Adipose tissue (tissue), 3 donors: ENCODE data around the gene SYTL2. TPM values are rescaled to one million over a fixed set of nuclear protein-coding genes. Genes with fewer than 3 reads are reported as not detected.

ENCODE experiments used
- H3K27ac ChIP-seq: one replicate; pipeline ENCODE4 v1.5.1; 2013; ENCODE audit warnings: low read depth, low read length
- WGBS, 3 donors: extraction: QIAGEN DNeasy Blood & Tissue Kit; methylation state at CpG; one replicate each; pipeline ENCODE4 v1.1.7; 2013; 5-methylcytosine and 5-hydroxymethylcytosine counted together
- polyA plus RNA-seq, 3 donors: library from polyadenylated mRNA; stranded (reverse); fragments of 200-250 nt; gene quantifications; one replicate each; pipeline ENCODE4 v1.2.3, GENCODE V29; 2013
- donor health status: healthy with polysubstance abuse.
- donor health status: Bipolar disorder and iron deficiency.
- donor health status: healthy.

The SYTL2 gene
- polyA plus RNA-seq, 3 donors = 1.2 to 11.0 (median 10.1) TPM

DNA sequence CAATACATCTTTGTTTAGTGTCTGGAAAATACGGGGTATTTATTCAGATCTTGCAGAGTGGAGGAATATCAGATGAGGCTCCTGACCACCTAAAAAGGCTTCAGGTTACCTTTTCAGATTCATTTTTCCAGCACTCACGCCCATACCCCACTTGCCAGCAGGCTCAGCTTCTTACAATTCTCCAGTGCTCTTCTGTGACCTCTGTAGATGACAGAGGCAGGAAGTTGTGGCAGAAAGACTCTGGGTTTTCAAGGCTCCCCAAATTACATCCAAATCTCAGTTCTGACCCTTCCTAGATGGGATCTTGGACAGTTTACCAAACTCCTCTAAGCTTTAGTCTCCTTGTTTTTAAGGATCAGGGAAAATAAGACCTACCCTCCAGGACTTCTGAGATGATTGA is 61.1 kb downstream of the SYTL2 start:
- 65 to 81% (median 68%) methylated on average over 2 of the region's 2 CpGs for WGBS, 3 donors
- H3K27ac ChIP-seq = no peak overlapping the region

- no peak overlapping the region for H3K27ac ChIP-seq
- 58 to 78% (median 62%) methylated on average over 3 of the region's 3 CpGs for WGBS, 3 donors
Observed at GRCh38 chr11:85749287-85749834, 61.6 kb downstream of the SYTL2 start.

DNA sequence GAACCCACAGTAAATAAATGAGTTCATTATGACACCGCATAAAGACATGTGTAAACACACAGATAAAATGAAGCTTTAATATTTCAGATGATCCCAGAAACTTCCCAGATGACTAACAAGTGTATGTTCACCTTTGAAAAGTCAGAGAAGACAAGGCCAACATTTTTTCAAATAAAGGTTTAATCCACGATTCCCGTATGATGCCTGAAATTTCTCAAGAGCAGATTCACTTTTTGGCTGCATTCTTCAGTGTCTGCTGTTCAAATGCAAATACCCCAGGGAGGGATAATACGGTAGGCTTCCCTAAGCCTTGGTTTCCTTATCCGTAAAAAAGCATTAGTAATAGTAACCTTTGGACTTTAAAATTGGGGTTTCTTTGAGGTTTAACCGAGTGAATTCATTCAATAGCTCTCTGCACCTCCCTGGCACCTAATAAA is 62.5 kb downstream of the SYTL2 start:
- WGBS, 3 donors = 64 to 79% (median 67%) methylated on average over 6 of the region's 6 CpGs
- no peak overlapping the region for H3K27ac ChIP-seq

- H3K27ac ChIP-seq = no peak overlapping the region
- WGBS, 3 donors = 38 to 81% (median 43%) methylated on average over 2 of the region's 2 CpGs
Observed at GRCh38 chr11:85746670-85747069, 64.3 kb downstream of the SYTL2 start.

DNA sequence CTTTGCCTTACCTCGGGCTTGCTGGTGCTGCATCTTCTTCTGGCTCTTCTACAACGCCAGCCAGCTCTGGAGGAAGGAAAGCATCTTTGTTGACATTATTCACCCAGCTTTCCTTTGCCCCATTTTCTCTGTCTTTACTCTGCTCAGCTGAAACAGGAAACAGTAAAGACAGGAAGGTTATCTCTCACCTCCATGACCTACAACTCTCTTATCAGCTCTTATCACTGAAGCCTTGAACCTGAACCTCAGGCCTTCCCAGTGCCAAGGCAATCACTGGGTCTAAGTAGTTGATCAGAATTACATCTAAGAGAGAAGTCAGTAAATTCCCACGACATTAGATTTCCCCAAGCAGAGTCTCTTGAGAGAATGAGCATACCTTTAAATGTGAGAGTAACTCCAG is 65.3 kb downstream of the SYTL2 start:
- no peak overlapping the region for H3K27ac ChIP-seq

DNA sequence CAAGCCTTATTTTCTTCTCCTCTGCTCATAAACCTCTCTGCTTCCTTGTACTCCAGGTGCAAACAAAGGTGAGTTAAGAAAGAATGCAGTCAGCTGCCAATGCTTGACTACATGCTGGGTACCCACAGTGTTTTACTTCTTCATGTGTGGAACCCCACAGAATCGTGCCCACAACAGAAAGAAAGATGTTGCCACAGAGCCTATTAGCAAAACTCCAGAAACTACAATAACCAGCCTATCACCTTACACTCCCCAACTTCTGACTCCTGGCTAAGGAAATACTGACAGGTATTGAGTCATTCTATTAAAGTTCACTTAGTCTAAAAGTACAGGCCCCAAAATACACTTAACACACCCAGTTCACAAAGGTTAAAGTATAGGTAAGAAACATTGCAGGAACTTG is 68.1 kb downstream of the SYTL2 start:
- no peak overlapping the region for H3K27ac ChIP-seq
- WGBS, 3 donors = 42 to 69% (median 59%) methylated on average over 1 of the region's 1 CpG

More for the DNA sequence above, 65.3 kb downstream of the SYTL2 start:
- 44 to 55% (median 49%) methylated on average over 3 of the region's 3 CpGs for WGBS, 3 donors

GRCh38 chr11:85742348-85742747 is 68.6 kb downstream of the SYTL2 start:
- 53 to 93% (median 85%) methylated on average over 4 of the region's 4 CpGs for WGBS, 3 donors
- H3K27ac ChIP-seq = no peak overlapping the region

- 37 to 61% (median 44%) methylated on average over 4 of the region's 4 CpGs for WGBS, 3 donors
- no peak overlapping the region for H3K27ac ChIP-seq
Observed at GRCh38 chr11:85740481-85741400, 70.2 kb downstream of the SYTL2 start.

- 47 to 85% (median 49%) methylated on average over 2 of the region's 2 CpGs for WGBS, 3 donors
- H3K27ac ChIP-seq = no peak overlapping the region
Observed at GRCh38 chr11:85737738-85738137, 73.2 kb downstream of the SYTL2 start.

DNA sequence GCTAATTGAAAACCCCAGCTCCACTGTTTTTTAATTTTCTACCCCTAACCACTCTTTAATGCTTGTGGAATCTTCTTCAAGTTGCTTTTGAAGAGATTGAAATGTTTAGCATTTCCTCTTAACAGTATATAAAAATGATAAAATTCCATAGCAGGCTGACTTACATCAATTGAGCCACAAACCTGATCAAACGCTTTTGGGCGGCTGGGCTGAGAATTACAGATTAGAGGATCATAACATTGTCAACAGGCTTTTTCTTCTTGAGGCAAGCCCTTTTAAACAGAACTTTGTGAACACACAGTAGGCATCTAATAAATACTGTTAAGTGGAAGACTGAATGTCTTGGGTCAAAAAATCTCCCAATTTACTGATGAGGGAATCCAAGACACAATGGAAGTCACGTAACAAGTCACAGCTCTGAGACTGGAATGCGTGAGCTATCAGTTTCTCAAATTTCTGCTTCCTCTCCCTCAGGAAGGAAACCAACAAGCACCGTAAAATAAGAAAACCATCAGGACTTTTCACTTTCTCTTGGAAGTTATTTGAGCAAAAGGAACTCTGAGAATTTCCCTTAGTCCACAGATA is 75.0 kb downstream of the SYTL2 start:
- WGBS, 3 donors = 65 to 77% (median 65%) methylated on average over 5 of the region's 5 CpGs
- H3K27ac ChIP-seq = no peak overlapping the region

GRCh38 chr11:85732965-85733364 is 78.0 kb downstream of the SYTL2 start:
- H3K27ac ChIP-seq = no peak overlapping the region

- WGBS, 3 donors = 96 to 99% (median 97%) methylated on average over 3 of the region's 3 CpGs
- no peak overlapping the region for H3K27ac ChIP-seq
Observed at GRCh38 chr11:85726381-85726780, 84.6 kb downstream of the SYTL2 start.

GRCh38 chr11:85725510-85726258 is 85.3 kb downstream of the SYTL2 start:
- 68 to 72% (median 72%) methylated on average over 3 of the region's 3 CpGs for WGBS, 3 donors
- no peak overlapping the region for H3K27ac ChIP-seq

DNA sequence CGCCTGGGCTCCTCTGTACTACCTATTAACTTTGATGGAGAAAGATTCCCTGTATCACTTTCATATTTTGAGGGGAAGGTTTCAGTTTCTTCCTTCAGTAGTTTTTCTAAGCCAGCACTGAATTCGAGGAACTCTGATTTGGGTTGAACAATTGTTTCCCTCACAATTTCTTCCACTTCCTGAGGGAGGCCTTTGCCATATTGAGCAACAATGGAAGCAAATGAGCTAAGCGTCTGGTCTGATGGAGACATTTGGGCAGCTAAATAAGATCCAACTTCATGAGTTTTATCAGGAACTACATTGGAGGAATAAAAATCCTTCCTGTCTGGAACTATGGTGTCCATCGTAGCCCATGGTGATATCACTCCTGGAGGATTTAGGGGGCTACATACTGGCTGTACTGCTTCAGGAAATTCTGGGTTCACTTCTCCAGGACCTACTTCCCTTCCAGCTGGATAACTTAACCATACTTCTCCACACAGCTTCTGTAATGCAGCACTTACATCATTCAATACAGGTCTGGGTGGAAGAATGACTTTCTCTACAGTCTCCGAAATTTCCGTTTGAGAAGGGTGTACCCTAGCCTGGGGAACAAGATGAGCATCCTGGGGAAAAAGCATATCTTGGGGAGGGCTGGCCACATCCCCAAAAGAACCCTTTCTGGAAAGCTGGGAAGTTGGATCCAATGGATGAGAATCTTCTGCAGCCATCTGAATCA is 86.0 kb downstream of the SYTL2 start:
- 55 to 86% (median 56%) methylated on average over 6 of the region's 6 CpGs for WGBS, 3 donors
- no peak overlapping the region for H3K27ac ChIP-seq

GRCh38 chr11:85723088-85723487 is 87.9 kb downstream of the SYTL2 start:
- 82 to 92% (median 89%) methylated on average over 5 of the region's 5 CpGs for WGBS, 3 donors
- no peak overlapping the region for H3K27ac ChIP-seq

GRCh38 chr11:85721191-85721590 is 89.8 kb downstream of the SYTL2 start:
- no peak overlapping the region for H3K27ac ChIP-seq
- WGBS, 3 donors = 89 to 95% (median 91%) methylated on average over 3 of the region's 3 CpGs

DNA sequence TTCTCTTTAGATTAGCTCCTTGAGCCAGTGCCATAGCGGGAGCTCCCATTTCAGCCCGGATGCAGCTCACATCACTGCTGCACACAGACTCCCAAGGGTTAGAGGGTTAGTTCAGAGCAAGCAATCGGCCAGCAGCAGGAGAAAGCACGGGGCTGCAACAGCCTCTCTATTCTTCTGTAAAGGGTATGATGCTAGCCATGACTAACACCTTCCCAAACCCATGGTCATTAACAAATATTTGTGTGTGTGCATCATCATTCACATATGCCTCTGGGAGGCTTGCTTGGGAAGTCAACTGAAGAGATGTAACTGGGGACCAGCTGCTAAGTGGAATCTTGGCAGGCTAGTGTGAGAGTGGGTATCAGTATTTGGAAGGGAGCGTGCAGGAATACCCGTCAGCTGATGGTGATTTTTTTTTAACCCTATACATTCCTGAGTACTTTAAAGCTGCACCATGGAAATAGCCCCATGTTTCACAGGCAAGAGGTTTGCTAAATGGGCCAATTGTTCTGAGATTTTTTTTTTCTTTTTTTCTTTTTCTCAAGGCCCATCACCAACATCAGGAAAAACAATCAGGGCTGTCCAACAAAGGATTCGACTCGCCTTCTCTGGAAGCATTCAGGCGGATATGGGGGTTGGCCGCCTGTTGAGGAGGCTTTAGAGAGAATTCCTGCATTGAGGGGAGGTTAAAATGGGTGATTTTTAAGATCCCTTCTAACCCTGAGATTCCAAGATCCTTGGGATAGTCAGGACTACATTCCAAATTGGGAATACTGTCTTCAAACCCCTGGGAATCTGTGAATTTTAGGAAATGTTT is 91.7 kb downstream of the SYTL2 start:
- WGBS, 3 donors = 41 to 49% (median 42%) methylated on average over 10 of the region's 10 CpGs
- no peak overlapping the region for H3K27ac ChIP-seq
